ENCODE measurements around the gene DNAH14. TPM values are rescaled to one million over a fixed set of nuclear protein-coding genes. Genes with fewer than 3 reads are reported as not detected.

DNAH14 gene
- total and polyA plus RNA-seq, 2 of the 4 experiments (the other 2 are of a cell fraction) = 2.7 to 3.6 TPM

- no peaks in the 10 kb centered on the region for H3K9me3 ChIP-seq (ENCODE audit: control insufficient read depth, insufficient read depth, low read length)
- H2BK20ac ChIP-seq (ENCODE audit: low read depth, low read length) = no peak overlapping the region
- intact Hi-C loops (cut with micrococcal nuclease) = no loop called here
- no peaks in the 10 kb centered on the region for H3K9me1 ChIP-seq (ENCODE audit: insufficient read depth, low read length)
- no peak overlapping the region for H3K14ac ChIP-seq (replicated peaks; ENCODE audit: low read depth, low read length)
- no peak overlapping the region for H3K27ac ChIP-seq (ENCODE audit: insufficient read depth, low read length)
- no CpG with 5 or more reads among the region's 2 CpGs for WGBS, 2 experiments (ENCODE audit: extremely low coverage in 2 of 2, insufficient read length in 1 of 2)
- H4K8ac ChIP-seq (ENCODE audit: low read depth in 2 of 2, low read length in 2 of 2) = no peak overlapping the region
- POLR2A ChIA-PET (ENCODE audit: unreplicated experiment) = no interaction called here
- no peak overlapping the region for H3K4me2 ChIP-seq (ENCODE audit: low read depth, low read length)
- no peaks in the 10 kb centered on the region for H4K20me1 ChIP-seq (ENCODE audit: insufficient read depth, low read length)
- H4K5ac ChIP-seq (ENCODE audit: low read depth, low read length) = no peak overlapping the region
- no peak for ATAC-seq (ENCODE audit: low read depth)
- dilution Hi-C loops (cut with HindIII; ENCODE audit: low sequenced_read_pairs, unreplicated experiment) = no loop called here
- no peak overlapping the region for H2BK15ac ChIP-seq (ENCODE audit: low read depth, low read length)
- DNase-seq = no peak
- TF ChIP-seq MAFK (IDR thresholded peaks at IDR 0.05; ENCODE audit: low read depth, low read length) (no peak), CEBPB (IDR thresholded peaks at IDR 0.05; ENCODE audit: low read depth, low read length) (no peak), RCOR1 (IDR thresholded peaks at IDR 0.05; ENCODE audit: insufficient replicate concordance, low read length) (no peak), CTCF (conservative IDR thresholded peaks at IDR 0.05; ENCODE audit: low read depth, low read length) (no peak), MAZ (IDR thresholded peaks at IDR 0.05; ENCODE audit: borderline replicate concordance, low read depth, low read length) (no peak), FOS (IDR thresholded peaks at IDR 0.05; ENCODE audit: low read depth, low read length) (no peak), SMC3 (IDR thresholded peaks at IDR 0.05; ENCODE audit: low read depth, low read length) (no peak), USF2 (IDR thresholded peaks at IDR 0.05; ENCODE audit: low read depth, low read length) (no peak), POLR2A (IDR thresholded peaks at IDR 0.05; ENCODE audit: low read depth, low read length) (no peak), RAD21 (IDR thresholded peaks at IDR 0.05; ENCODE audit: low read length) (no peak), CHD1 (IDR thresholded peaks at IDR 0.05; ENCODE audit: low read depth, low read length) (no peak), NFE2L2 (IDR thresholded peaks at IDR 0.05; ENCODE audit: low read depth, low read length) (no peak), MXI1 (IDR thresholded peaks at IDR 0.05; ENCODE audit: borderline replicate concordance, low read depth, low read length) (no peak), RFX5 (IDR thresholded peaks at IDR 0.05; ENCODE audit: low read depth, low read length) (no peak)
- H2AK9ac ChIP-seq (replicated peaks; ENCODE audit: low read depth, low read length, poor library complexity) = no peak overlapping the region
- no peaks in the 10 kb centered on the region for H3K79me1 ChIP-seq (ENCODE audit: low read depth in 1 of 2, low read length in 2 of 2)
- no peak overlapping the region for H2AFZ ChIP-seq (replicated peaks; ENCODE audit: low read length, poor library complexity)
- in situ Hi-C loops (cut with MboI; ENCODE audit: low sequenced_read_pairs) = no loop called here
- H3K36me3 ChIP-seq (ENCODE audit: control insufficient read depth, insufficient read depth, low read length) = no peaks in the 10 kb centered on the region
- no peak overlapping the region for H3K4me3 ChIP-seq (ENCODE audit: insufficient read depth, low read depth, low read length)
- H3K23ac ChIP-seq (ENCODE audit: low read depth, low read length) = no peak overlapping the region
- H2AK5ac ChIP-seq (ENCODE audit: low read depth, low read length) = no peak overlapping the region
- H3K4me1 ChIP-seq (ENCODE audit: control insufficient read depth, insufficient read depth, low read length) = no peaks in the 10 kb centered on the region
- H3K9ac ChIP-seq (ENCODE audit: low read depth, low read length) = no peak overlapping the region
- BruUV-seq (replicated peaks) = no TSS peak
- no peak overlapping the region for H3K56ac ChIP-seq (ENCODE audit: extremely low read depth, insufficient read depth, low read length)
- H2BK120ac ChIP-seq (ENCODE audit: low read depth, low read length) = no peak overlapping the region
- CTCF ChIA-PET = interaction anchor here (0.6 to 0.7 kb wide), 2 partner anchors 97 to 104 kb away, joined by 6 read pairs; no protein-coding TSS in a partner anchor
- H3K27me3 ChIP-seq (ENCODE audit: control insufficient read depth, insufficient read depth, low read length) = no peaks in the 10 kb centered on the region
- no peak overlapping the region for H3K4ac ChIP-seq (ENCODE audit: low read depth, low read length)
- H4K91ac ChIP-seq (ENCODE audit: insufficient read depth, low read depth, low read length) = no peak overlapping the region
- no peak overlapping the region for H3K18ac ChIP-seq (ENCODE audit: low read depth, low read length)
- no peak overlapping the region for H2BK5ac ChIP-seq (ENCODE audit: low read depth, low read length, poor library complexity, severe bottlenecking)
Observed at GRCh38 chr1:225257081-225257480, 327.6 kb downstream of the DNAH14 start.

Data from IMR-90 (cell line).